ENCODE results near the gene TNFRSF6B.
"Not testable (repeated sequence)": the region's sequence is repeated elsewhere in the genome, so short reads cannot be mapped to it uniquely, and the experiment has no call there.

The TNFRSF6B gene

GRCh38 chr20:63662813-63663189 lies 33.7 kb upstream of the TNFRSF6B start:
- no peak for DNase-seq (ENCODE audit: low read depth in 2 of 3, low spot score in 2 of 3)

- DNase-seq (ENCODE audit: low read depth in 2 of 3, low spot score in 2 of 3) = no peak
Measured at GRCh38 chr20:63663332-63664066, 33.0 kb upstream of the TNFRSF6B start.

GRCh38 chr20:63664143-63664851 lies 32.2 kb upstream of the TNFRSF6B start:
- DNase-seq (ENCODE audit: low read depth in 2 of 3, low spot score in 2 of 3) = no peak

- no peak for DNase-seq (ENCODE audit: low read depth in 2 of 3, low spot score in 2 of 3)
Measured at GRCh38 chr20:63664861-63665594, 31.4 kb upstream of the TNFRSF6B start.

GRCh38 chr20:63665708-63666107 lies 30.7 kb upstream of the TNFRSF6B start:
- DNase-seq (ENCODE audit: low read depth in 2 of 3, low spot score in 2 of 3) = no peak

- no peak for DNase-seq (ENCODE audit: low read depth in 2 of 3, low spot score in 2 of 3)
Measured at GRCh38 chr20:63667858-63668257, 28.6 kb upstream of the TNFRSF6B start.

- DNase-seq (ENCODE audit: low read depth in 2 of 3, low spot score in 2 of 3) = no peak
Measured at GRCh38 chr20:63668351-63668750, 28.1 kb upstream of the TNFRSF6B start.

GRCh38 chr20:63671695-63672094 lies 24.8 kb upstream of the TNFRSF6B start:
- not testable (repeated sequence) for DNase-seq (ENCODE audit: low read depth in 2 of 3, low spot score in 2 of 3)

- no peak for DNase-seq (ENCODE audit: low read depth in 2 of 3, low spot score in 2 of 3)
Measured at GRCh38 chr20:63672666-63673065, 23.8 kb upstream of the TNFRSF6B start.

- no peak for DNase-seq (ENCODE audit: low read depth in 2 of 3, low spot score in 2 of 3)
Measured at GRCh38 chr20:63673951-63674350, 22.5 kb upstream of the TNFRSF6B start.

- DNase-seq (ENCODE audit: low read depth in 2 of 3, low spot score in 2 of 3) = no peak
Measured at GRCh38 chr20:63675681-63676368, 20.6 kb upstream of the TNFRSF6B start.

- no peak for DNase-seq (ENCODE audit: low read depth in 2 of 3, low spot score in 2 of 3)
Measured at GRCh38 chr20:63678071-63678470, 18.4 kb upstream of the TNFRSF6B start.

GRCh38 chr20:63678667-63679465 lies 17.6 kb upstream of the TNFRSF6B start:
- no peak for DNase-seq (ENCODE audit: low read depth in 2 of 3, low spot score in 2 of 3)

- no peak for DNase-seq (ENCODE audit: low read depth in 2 of 3, low spot score in 2 of 3)
Measured at GRCh38 chr20:63679799-63680305, 16.6 kb upstream of the TNFRSF6B start.

- no peak for DNase-seq (ENCODE audit: low read depth in 2 of 3, low spot score in 2 of 3)
Measured at GRCh38 chr20:63680427-63680826, 16.0 kb upstream of the TNFRSF6B start.

- DNase-seq (ENCODE audit: low read depth in 2 of 3, low spot score in 2 of 3) = no peak
Measured at GRCh38 chr20:63680857-63681608, 15.4 kb upstream of the TNFRSF6B start.

GRCh38 chr20:63681609-63682142 lies 14.8 kb upstream of the TNFRSF6B start:
- no peak for DNase-seq (ENCODE audit: low read depth in 2 of 3, low spot score in 2 of 3)

GRCh38 chr20:63682384-63683139 lies 13.9 kb upstream of the TNFRSF6B start:
- DNase-seq (ENCODE audit: low read depth in 2 of 3, low spot score in 2 of 3) = no peak
